CD14-positive monocyte (primary cell): ENCODE measurements around the gene PIEZO2. TPM values are rescaled to one million over a fixed set of nuclear protein-coding genes. Genes with fewer than 3 reads are reported as not detected.

ENCODE experiments used
- DNase-seq, 3 donors: peaks; one replicate each; pipeline ENCODE4 v3.0.0-alpha.2; 2011 to 2022
- H2AFZ ChIP-seq: 2 replicates; pipeline ENCODE4 v1.6.0; 2012; ENCODE audit warnings: mild to moderate bottlenecking, low read depth, low read length, inconsistent platforms; ENCODE audit not compliant: insufficient read depth, poor library complexity, severe bottlenecking
- H3K27ac ChIP-seq, 2 donors: 1 replicate in 1 of 2; 2 replicates in 1 of 2; pipeline ENCODE4 v1.5.1; 2012 to 2013; ENCODE audit warnings: low read length in 2 of 2, control low read depth in 1 of 2, inconsistent platforms in 1 of 2, low read depth in 1 of 2, mild to moderate bottlenecking in 1 of 2
- H3K27me3 ChIP-seq, 2 donors: one replicate each; pipeline versions ENCODE4 v1.6.0 to v1.6.1; 2011 to 2013; ENCODE audit warnings: low read length in 2 of 2; ENCODE audit not compliant: control insufficient read depth in 2 of 2, insufficient read depth in 2 of 2
- H3K36me3 ChIP-seq, 2 donors: replicated peaks in 1 of 2; 1 replicate in 1 of 2; 2 replicates in 1 of 2; pipeline versions ENCODE4 v1.5.1 to v1.6.1; 2012 to 2013; ENCODE audit warnings: low read length in 2 of 2, control low read depth in 1 of 2, inconsistent platforms in 1 of 2, mild to moderate bottlenecking in 1 of 2; ENCODE audit not compliant: insufficient read depth in 2 of 2, control insufficient read depth in 1 of 2
- H3K4me1 ChIP-seq, 2 donors: 1 replicate in 1 of 2; 2 replicates in 1 of 2; pipeline versions ENCODE4 v1.5.1 to v1.6.1; 2012 to 2013; ENCODE audit warnings: low read length in 2 of 2, control low read depth in 1 of 2, inconsistent platforms in 1 of 2, mild to moderate bottlenecking in 1 of 2, moderate library complexity in 1 of 2; ENCODE audit not compliant: insufficient read depth in 2 of 2, control insufficient read depth in 1 of 2
- H3K4me2 ChIP-seq: replicated peaks from 2 replicates; pipeline ENCODE3; 2012; ENCODE audit warnings: low read length, moderate library complexity, mild to moderate bottlenecking; ENCODE audit not compliant: poor library complexity, severe bottlenecking; ENCODE audit errors: extremely low read depth
- H3K4me3 ChIP-seq, 3 experiments: fragments of 200-600 bp in 1 of 3; sonication (generic) in 1 of 3; replicated peaks in 1 of 3; 1 replicate in 2 of 3; 2 replicates in 1 of 3; pipeline ENCODE4 v1.5.1; 2011 to 2013; ENCODE audit warnings: low read length in 3 of 3, mild to moderate bottlenecking in 3 of 3, control low read depth in 2 of 3, low read depth in 2 of 3, inconsistent platforms in 1 of 3, moderate library complexity in 1 of 3
- H3K79me2 ChIP-seq: 2 replicates; pipeline ENCODE4 v1.6.0; 2012; ENCODE audit warnings: mild to moderate bottlenecking, control low read depth, inconsistent platforms, low read length, moderate library complexity; ENCODE audit not compliant: insufficient read depth
- H3K9ac ChIP-seq: 2 replicates; pipeline ENCODE4 v1.6.0; 2017; ENCODE audit warnings: low read length, mild to moderate bottlenecking; ENCODE audit not compliant: insufficient read depth, poor library complexity, severe bottlenecking
- H3K9me3 ChIP-seq, 2 donors: replicated peaks in 1 of 2; 1 replicate in 1 of 2; 2 replicates in 1 of 2; pipeline versions ENCODE4 v1.5.1 to v1.6.1; 2012 to 2013; ENCODE audit warnings: low read length in 2 of 2, control low read depth in 1 of 2; ENCODE audit not compliant: control insufficient read depth in 1 of 2, insufficient read depth in 1 of 2
- H4K20me1 ChIP-seq: 2 replicates; pipeline ENCODE4 v1.6.0; 2012; ENCODE audit warnings: mild to moderate bottlenecking, low read length, control low read depth, moderate library complexity; ENCODE audit not compliant: insufficient read depth
- H3K27ac Mint-ChIP-seq, 7 donors: one replicate each; pipeline ENCODE4 v1.8.0; 2020; ENCODE audit warnings: mild to moderate bottlenecking in 7 of 7, mixed read lengths in 7 of 7, moderate library complexity in 6 of 7, inconsistent platforms in 2 of 7
- H3K27me3 Mint-ChIP-seq, 3 donors: one replicate each; pipeline ENCODE4 v1.8.0; 2021 to 2022; ENCODE audit warnings: low read depth in 3 of 3, mild to moderate bottlenecking in 3 of 3, mixed read lengths in 3 of 3, moderate library complexity in 3 of 3, inconsistent platforms in 1 of 3
- H3K36me3 Mint-ChIP-seq, 2 donors: one replicate each; pipeline ENCODE4 v1.8.0; 2020; ENCODE audit warnings: mixed read lengths in 2 of 2, inconsistent platforms in 1 of 2, mild to moderate bottlenecking in 1 of 2
- H3K4me1 Mint-ChIP-seq: one replicate; pipeline ENCODE4 v1.8.0; 2020; ENCODE audit warnings: mild to moderate bottlenecking, mixed read lengths
- H3K4me3 Mint-ChIP-seq, 2 donors: one replicate each; pipeline ENCODE4 v1.8.0; 2020; ENCODE audit warnings: mild to moderate bottlenecking in 2 of 2, mixed read lengths in 2 of 2, moderate library complexity in 1 of 2
- H3K9me3 Mint-ChIP-seq, 7 donors: one replicate each; pipeline ENCODE4 v1.8.0; 2020 to 2022; ENCODE audit warnings: mixed read lengths in 7 of 7, mild to moderate bottlenecking in 6 of 7, moderate library complexity in 6 of 7, inconsistent platforms in 2 of 7
- CTCF ChIP-seq: fragments of 200-600 bp; IDR thresholded peaks from one replicate; pipeline ENCODE4 v1.8.0; 2022; ENCODE audit warnings: antibody characterized with exemption, mild to moderate bottlenecking
- WGBS: methylation state at CpG from one replicate; pipeline ENCODE4 v1.1.5; 2013; ENCODE audit warnings: missing lambda C conversion rate; ENCODE audit not compliant: insufficient coverage; 5-methylcytosine and 5-hydroxymethylcytosine counted together
- intact Hi-C, 2 donors: fragments of 100-400 bp; cut with micrococcal nuclease; formaldehyde crosslinking; loops; one replicate each; pipeline versions ENCODE4 v1.15.0 to v1.15.1; 2023
- polyA plus RNA-seq, 3 donors: library from polyadenylated mRNA; depleted of rRNA in 1 of 3; unstranded in 2 of 3; stranded (reverse) in 1 of 3; fragments of 300-500 nt in 2 of 3; fragments of >200 nt in 1 of 3; fragmentation: Illumina TruSeq in 2 of 3; gene quantifications; 1 replicate in 2 of 3; 2 replicates in 1 of 3; pipeline ENCODE4 v1.2.3, GENCODE V29; 2012 to 2021

PIEZO2 gene
- polyA plus RNA-seq, 3 donors: not detected

- Histone ChIP-seq H3K79me2 (no peaks in the 10 kb centered on the region), H3K4me1 (peaks cover 0 to 9% of the 10 kb centered on the region in 2 donors), H3K27ac (no peak overlapping the region), H3K36me3 (no peaks in the 10 kb centered on the region), H2AFZ (no peak overlapping the region), H4K20me1 (no peaks in the 10 kb centered on the region), H3K4me2 (no peak overlapping the region), H3K27me3 (peaks cover 0 to 5% of the 10 kb centered on the region in 2 donors), H3K4me3 (no peak overlapping the region), H3K9ac (no peak overlapping the region), H3K9me3 (no peaks in the 10 kb centered on the region)
- intact Hi-C loops: loop anchor here in 1 of 2 donors (5.0 kb wide), 1 partner anchor 177 kb away; no protein-coding TSS in a partner anchor
- H3K36me3 Mint-ChIP-seq: no peaks in the 10 kb centered on the region
- WGBS: 97% methylated on average over 15 of the region's 18 CpGs
- peaks cover 11 to 21% (median 20%) of the 10 kb centered on the region in 3 donors for H3K27me3 Mint-ChIP-seq
- peaks cover 0 to 5% (median 0%) of the 10 kb centered on the region in 7 donors for H3K9me3 Mint-ChIP-seq
- no peak overlapping the region for H3K27ac Mint-ChIP-seq
- no peak for TF ChIP-seq CTCF
- H3K4me1 Mint-ChIP-seq: peaks cover 4% of the 10 kb centered on the region
- no peak for DNase-seq
- no peak overlapping the region for H3K4me3 Mint-ChIP-seq
Observed at GRCh38 chr18:10724666-10725065, 424.7 kb downstream of the PIEZO2 start.

- WGBS: 100% methylated on average over 1 of the region's 4 CpGs
- intact Hi-C loops: loop anchor here in 1 of 2 donors (5.0 kb wide), 1 partner anchor 176 kb away; no protein-coding TSS in a partner anchor
Observed at GRCh38 chr18:10723496-10723895, 425.9 kb downstream of the PIEZO2 start.

More at GRCh38 chr18:10723496-10723895, 425.9 kb downstream of the PIEZO2 start:
- Mint-ChIP-seq H3K4me3 (no peak overlapping the region), H3K27ac (no peak overlapping the region), H3K36me3 (no peaks in the 10 kb centered on the region), H3K4me1 (peaks cover 4% of the 10 kb centered on the region), H3K27me3 (peaks cover 12 to 23% (median 22%) of the 10 kb centered on the region in 3 donors), H3K9me3 (peaks cover 0 to 5% (median 0%) of the 10 kb centered on the region in 7 donors)
- no peaks in the 10 kb centered on the region for H4K20me1 ChIP-seq
- no peaks in the 10 kb centered on the region for H3K36me3 ChIP-seq
- H3K9me3 ChIP-seq: no peaks in the 10 kb centered on the region
- no peak for TF ChIP-seq CTCF
- no peak overlapping the region for H3K9ac ChIP-seq
- no peak overlapping the region for H2AFZ ChIP-seq
- no peaks in the 10 kb centered on the region for H3K79me2 ChIP-seq
- H3K4me2 ChIP-seq: no peak overlapping the region
- DNase-seq: no peak
- H3K27me3 ChIP-seq: peaks cover 0 to 5% of the 10 kb centered on the region in 2 donors
- H3K27ac ChIP-seq: no peak overlapping the region
- H3K4me3 ChIP-seq: no peak overlapping the region
- H3K4me1 ChIP-seq: peaks cover 0 to 9% of the 10 kb centered on the region in 2 donors
